HG02973 (cell line): ENCODE data around the gene NMU.
A peak's percentile ranks its signal among the peaks of the same experiment; 100 is the strongest.
"Not testable (repeated sequence)": the region's sequence is repeated elsewhere in the genome, so short reads cannot be mapped to it uniquely, and the experiment has no call there.

Source experiments
- ATAC-seq: cut with Tn5 transposase; IDR thresholded peaks from one replicate; pipeline ENCODE4 v1.9.1; 2021; ENCODE audit warnings: moderate library complexity; ENCODE audit not compliant: unreplicated experiment

Gene NMU

GRCh38 chr4:55635741-55636655 is at the start of gene NMU:
Gene NMU, minus strand, starts transcription at chr4:55636298. Its CDS starts 106 bp downstream, at chr4:55636192.
- peak; percentile 50 for ATAC-seq

- no peak for ATAC-seq
Measured at GRCh38 chr4:55684276-55684675, 48.2 kb upstream of the NMU start.

GRCh38 chr4:55682797-55683196 is 46.7 kb upstream of the NMU start:
- not testable (repeated sequence) for ATAC-seq

- no peak for ATAC-seq
Measured at GRCh38 chr4:55682295-55682694, 46.2 kb upstream of the NMU start.

GRCh38 chr4:55681430-55681829 is 45.3 kb upstream of the NMU start:
- no peak for ATAC-seq

- ATAC-seq = no peak
Measured at GRCh38 chr4:55675196-55675793, 39.2 kb upstream of the NMU start.

- ATAC-seq = no peak
Measured at GRCh38 chr4:55673424-55673823, 37.3 kb upstream of the NMU start.

GRCh38 chr4:55671667-55672066 is 35.6 kb upstream of the NMU start:
- no peak for ATAC-seq

GRCh38 chr4:55670695-55671094 is 34.6 kb upstream of the NMU start:
- no peak for ATAC-seq

GRCh38 chr4:55668449-55668848 is 32.4 kb upstream of the NMU start:
- ATAC-seq = no peak

- ATAC-seq = no peak
Measured at GRCh38 chr4:55666535-55666934, 30.4 kb upstream of the NMU start.

- ATAC-seq = no peak
Measured at GRCh38 chr4:55663145-55663544, 27.0 kb upstream of the NMU start.

- ATAC-seq = no peak
Measured at GRCh38 chr4:55661398-55662056, 25.4 kb upstream of the NMU start.

- ATAC-seq = no peak
Measured at GRCh38 chr4:55658657-55659056, 22.6 kb upstream of the NMU start.

- no peak for ATAC-seq
Measured at GRCh38 chr4:55654131-55654530, 18.0 kb upstream of the NMU start.

- ATAC-seq = no peak
Measured at GRCh38 chr4:55650483-55650882, 14.4 kb upstream of the NMU start.

GRCh38 chr4:55637272-55637820 is 1.2 kb upstream of the NMU start:
- ATAC-seq = no peak

GRCh38 chr4:55636656-55636999 is 530 bp upstream of the NMU start:
- no peak for ATAC-seq

GRCh38 chr4:55635282-55635681 is 816 bp downstream of the NMU start:
- ATAC-seq = no peak

GRCh38 chr4:55634417-55635128 is 1.5 kb downstream of the NMU start:
- no peak for ATAC-seq

- no peak for ATAC-seq
Measured at GRCh38 chr4:55633903-55634302, 2.2 kb downstream of the NMU start.
